Dendritic cell treated with granulocyte-macrophage colony-stimulating factor and Interleukin-4, amounts not matched to agents 40 ng/mL and 50 ng/mL, for 4 days (primary cell): ENCODE results near the gene FARP2.
"Not testable (repeated sequence)": the region's sequence is repeated elsewhere in the genome, so short reads cannot be mapped to it uniquely, and the experiment has no call there.

Experiments
- H3K27ac Mint-ChIP-seq: one replicate; pipeline ENCODE4 v1.8.0; 2022; ENCODE audit warnings: mild to moderate bottlenecking, mixed read lengths
- H3K27me3 Mint-ChIP-seq: one replicate; pipeline ENCODE4 v1.8.0; 2022; ENCODE audit warnings: mild to moderate bottlenecking, mixed read lengths
- H3K36me3 Mint-ChIP-seq: one replicate; pipeline ENCODE4 v1.8.0; 2022; ENCODE audit warnings: low read depth, mixed read lengths
- H3K4me1 Mint-ChIP-seq: one replicate; pipeline ENCODE4 v1.8.0; 2022; ENCODE audit warnings: low read depth, mixed read lengths
- H3K4me3 Mint-ChIP-seq: one replicate; pipeline ENCODE4 v1.8.0; 2022; ENCODE audit warnings: mild to moderate bottlenecking, moderate library complexity, mixed read lengths
- H3K9me3 Mint-ChIP-seq: one replicate; pipeline ENCODE4 v1.8.0; 2022; ENCODE audit warnings: mixed read lengths
- intact Hi-C: fragments of 100-400 bp; cut with micrococcal nuclease; formaldehyde crosslinking; loops from one replicate; pipeline ENCODE4 v1.15.0; 2022

Gene FARP2

DNA sequence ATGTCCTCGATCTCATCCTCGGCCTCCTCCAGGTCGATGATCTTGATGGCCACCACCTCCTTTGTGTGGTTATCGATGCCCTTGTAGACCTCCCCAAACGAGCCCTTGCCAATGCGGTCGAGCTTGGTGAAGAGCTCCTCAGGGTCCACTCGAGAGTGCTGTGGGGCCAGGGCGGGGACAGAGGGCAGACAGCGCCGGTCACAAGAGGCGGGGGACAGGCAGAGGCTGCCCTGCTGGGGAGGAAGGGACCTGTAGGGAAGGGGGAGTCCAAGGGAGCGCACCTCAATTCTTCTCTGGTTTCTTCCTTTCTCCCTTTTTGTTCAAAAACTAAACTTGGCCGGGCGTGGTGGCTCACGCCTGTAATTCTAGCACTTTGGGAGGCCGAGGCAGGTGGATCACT is 145.5 kb downstream of the FARP2 start:
- no peak overlapping the region for H3K27ac Mint-ChIP-seq
- intact Hi-C loops = no loop called here
- peaks cover 81% of the 10 kb centered on the region for H3K36me3 Mint-ChIP-seq
- H3K9me3 Mint-ChIP-seq = no peaks in the 10 kb centered on the region
- no peak overlapping the region for H3K4me3 Mint-ChIP-seq
- peaks cover 4% of the 10 kb centered on the region for H3K4me1 Mint-ChIP-seq
- H3K27me3 Mint-ChIP-seq = no peaks in the 10 kb centered on the region

DNA sequence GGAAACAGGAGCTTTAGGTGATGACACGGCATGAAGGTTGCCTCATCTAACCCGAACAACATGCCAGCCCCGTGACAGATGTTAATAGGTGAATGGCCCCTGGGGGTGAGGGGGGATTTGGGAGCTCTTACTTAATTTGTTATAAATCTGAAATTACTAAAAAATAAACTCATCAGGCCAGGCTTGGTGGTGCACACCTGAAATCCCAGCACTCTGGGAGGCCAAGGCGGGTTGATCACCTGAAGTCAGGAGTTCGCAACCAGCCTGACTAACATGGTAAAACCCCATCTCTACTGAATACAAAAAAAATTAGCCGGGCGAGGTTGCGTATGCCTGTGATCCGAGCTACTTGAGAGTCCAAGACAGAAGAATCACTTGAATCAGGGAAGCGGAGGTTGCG is 146.2 kb downstream of the FARP2 start:
- Mint-ChIP-seq H3K4me1 (peaks cover 11% of the 10 kb centered on the region), H3K27ac (no peak overlapping the region), H3K9me3 (no peaks in the 10 kb centered on the region), H3K36me3 (peaks cover 74% of the 10 kb centered on the region), H3K4me3 (no peak overlapping the region), H3K27me3 (peaks cover 1% of the 10 kb centered on the region)
- intact Hi-C loops = no loop called here

DNA sequence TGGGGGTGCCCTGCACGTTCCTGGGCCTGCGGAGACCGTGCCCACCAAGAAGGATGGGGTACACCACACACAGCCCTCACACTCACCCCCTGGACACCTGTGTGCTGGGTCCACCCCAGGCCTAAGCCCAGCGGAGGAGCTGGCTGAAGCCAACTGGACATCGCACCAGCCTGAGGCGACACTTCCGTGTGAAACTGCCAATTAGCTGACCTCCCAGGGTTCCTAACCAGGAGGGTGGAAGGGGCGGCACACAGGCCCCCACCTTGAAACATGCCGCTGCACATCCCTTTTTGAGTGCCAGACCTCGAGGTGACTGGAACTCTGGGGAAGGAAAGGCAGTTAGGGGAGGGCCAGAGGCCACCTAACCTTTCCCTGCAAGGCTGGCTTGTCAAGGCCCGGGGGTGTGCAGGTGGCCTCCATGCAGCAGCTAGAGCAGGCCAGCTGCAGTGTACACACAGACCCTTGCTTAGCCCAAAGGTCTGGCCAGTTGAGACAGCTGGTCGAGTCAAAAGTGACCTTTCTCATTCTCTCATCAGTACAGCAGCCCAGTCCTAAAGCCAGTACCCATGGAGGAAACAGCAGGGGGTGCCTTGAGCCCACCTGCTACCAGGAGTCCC is 147.8 kb downstream of the FARP2 start:
- H3K27me3 Mint-ChIP-seq = peaks cover 8% of the 10 kb centered on the region
- intact Hi-C loops = no loop called here
- no peak overlapping the region for H3K27ac Mint-ChIP-seq
- H3K4me3 Mint-ChIP-seq = no peak overlapping the region
- no peaks in the 10 kb centered on the region for H3K9me3 Mint-ChIP-seq
- H3K4me1 Mint-ChIP-seq = peaks cover 18% of the 10 kb centered on the region
- peaks cover 71% of the 10 kb centered on the region for H3K36me3 Mint-ChIP-seq

DNA sequence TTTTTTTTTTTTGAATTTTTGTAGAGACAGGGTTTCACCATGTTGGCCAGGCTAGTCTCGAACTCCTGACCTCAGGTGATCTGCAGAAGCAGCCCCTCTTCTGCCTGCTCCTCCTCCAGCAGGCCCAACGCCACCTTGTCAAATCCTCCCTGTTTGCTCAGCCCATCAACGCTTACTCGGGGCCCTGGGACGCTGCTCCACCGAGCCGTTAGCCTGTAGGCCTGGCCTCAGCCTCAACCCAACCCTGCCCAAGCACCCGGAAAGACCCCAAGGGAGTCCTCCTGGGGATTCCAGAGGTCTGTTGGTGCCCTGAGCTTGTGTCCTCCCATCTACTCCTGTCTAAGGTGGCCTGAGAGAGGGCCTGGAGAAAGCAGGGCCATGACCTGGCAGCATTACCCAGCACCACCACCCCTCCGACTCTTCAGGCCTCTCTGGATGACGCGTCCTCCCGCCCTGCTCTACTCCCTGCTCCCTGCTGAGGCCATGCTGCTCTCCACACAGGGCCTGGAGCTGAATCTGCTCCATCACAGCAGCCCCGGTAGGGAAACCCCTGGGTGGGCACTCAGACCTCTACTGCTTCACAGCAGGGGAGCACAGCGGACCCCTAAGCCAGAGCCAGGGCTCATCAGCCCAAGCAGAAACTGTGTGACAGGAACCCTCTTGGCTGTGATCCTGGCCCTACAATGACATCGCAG is 149.1 kb downstream of the FARP2 start:
- Mint-ChIP-seq H3K4me1 (peaks cover 25% of the 10 kb centered on the region), H3K27ac (no peak overlapping the region), H3K4me3 (no peak overlapping the region), H3K27me3 (peaks cover 13% of the 10 kb centered on the region), H3K9me3 (no peaks in the 10 kb centered on the region), H3K36me3 (peaks cover 58% of the 10 kb centered on the region)
- intact Hi-C loops = loop anchor here (5.0 kb wide), 2 partner anchors 148 to 182 kb away; partner anchors contain the start of genes DTYMK and FARP2

DNA sequence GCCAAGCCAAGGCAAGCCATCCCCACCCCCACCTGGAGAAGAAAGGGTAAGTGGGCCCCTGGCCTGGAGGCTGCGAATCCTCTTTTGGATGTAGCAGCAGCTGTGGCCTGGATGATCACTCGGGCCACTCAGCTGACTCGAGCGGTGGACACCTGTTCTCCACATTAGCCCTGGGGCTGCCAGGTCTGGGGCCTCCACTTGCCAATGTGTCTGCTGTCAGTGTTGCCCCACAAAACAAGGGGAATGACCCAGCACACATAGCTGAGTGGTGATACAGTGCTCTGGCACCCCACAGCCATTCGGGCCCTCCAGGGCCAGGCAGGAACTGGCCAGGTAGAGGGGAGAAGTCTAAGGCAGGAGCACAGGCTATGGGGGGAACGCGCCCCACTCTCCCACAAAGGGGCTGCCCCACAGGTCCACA is 149.7 kb downstream of the FARP2 start:
- peaks cover 18% of the 10 kb centered on the region for H3K27me3 Mint-ChIP-seq
- no peaks in the 10 kb centered on the region for H3K9me3 Mint-ChIP-seq
- peaks cover 52% of the 10 kb centered on the region for H3K36me3 Mint-ChIP-seq
- intact Hi-C loops = loop anchor here (5.0 kb wide), 2 partner anchors 148 to 182 kb away; partner anchors contain the start of genes DTYMK and FARP2
- H3K27ac Mint-ChIP-seq = no peak overlapping the region
- H3K4me1 Mint-ChIP-seq = peaks cover 25% of the 10 kb centered on the region
- no peak overlapping the region for H3K4me3 Mint-ChIP-seq

DNA sequence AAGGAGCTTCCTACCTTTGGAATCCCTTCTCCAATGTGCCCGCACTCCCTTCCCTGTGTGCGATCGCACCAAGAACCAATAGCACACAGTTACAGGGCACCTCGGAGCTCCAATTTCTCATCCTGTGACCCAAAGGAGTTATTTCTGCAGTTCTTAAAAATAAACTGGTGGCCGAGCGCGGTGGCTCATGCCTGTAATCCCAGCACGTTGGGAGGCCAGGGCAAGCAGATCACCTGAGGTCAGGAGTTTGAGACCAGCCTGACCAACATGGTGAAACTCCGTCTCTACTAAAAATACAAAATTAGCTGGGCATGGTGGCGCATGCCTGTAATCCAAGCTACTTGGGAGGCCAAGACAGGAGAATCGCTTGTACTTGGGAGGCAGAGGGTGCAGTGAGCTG is 150.2 kb downstream of the FARP2 start:
- H3K4me3 Mint-ChIP-seq = not testable (repeated sequence)

DNA sequence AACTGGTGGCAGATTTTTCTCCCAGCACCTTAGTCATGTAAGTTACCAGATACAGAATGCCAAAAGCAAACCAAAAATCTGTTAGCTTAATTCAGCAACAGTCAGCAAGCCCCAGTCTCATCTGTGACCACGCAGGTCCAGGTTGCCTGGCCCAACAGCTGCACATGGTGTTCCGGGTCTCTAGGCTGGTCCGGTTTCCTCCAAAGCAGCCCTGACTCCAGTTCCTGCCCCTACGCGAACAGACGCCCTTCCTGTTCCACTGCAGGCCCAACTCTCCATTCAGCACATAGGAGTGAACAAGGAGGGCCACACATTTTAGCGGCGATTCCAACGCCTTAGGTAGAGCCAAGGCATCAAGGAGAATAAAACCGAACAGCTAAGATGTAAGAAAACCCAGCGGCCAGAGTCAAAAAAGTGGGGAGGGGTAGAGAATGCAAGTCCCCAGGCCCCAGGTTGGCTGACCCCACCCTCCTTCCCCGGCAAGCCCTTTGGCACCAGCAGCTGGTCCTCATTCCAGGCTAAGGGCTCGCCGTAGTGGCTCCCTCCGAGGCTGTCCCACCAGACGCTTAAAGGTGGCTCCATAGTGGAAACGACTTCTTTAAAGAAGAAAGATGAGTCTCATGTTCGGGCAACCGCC is 150.8 kb downstream of the FARP2 start:
- Mint-ChIP-seq H3K27me3 (peaks cover 29% of the 10 kb centered on the region), H3K36me3 (peaks cover 41% of the 10 kb centered on the region), H3K4me3 (peak overlapping the region; percentile 89), H3K9me3 (no peaks in the 10 kb centered on the region), H3K4me1 (peaks cover 25% of the 10 kb centered on the region), H3K27ac (peak overlapping the region; percentile 69)
- intact Hi-C loops = loop anchor here (5.0 kb wide), 2 partner anchors 150 to 180 kb away; partner anchors contain the start of genes DTYMK and FARP2

More for the DNA sequence above, 150.2 kb downstream of the FARP2 start:
- intact Hi-C loops = loop anchor here (5.0 kb wide), 2 partner anchors 149 to 181 kb away; partner anchors contain the start of genes DTYMK and FARP2
- Mint-ChIP-seq H3K4me1 (peaks cover 25% of the 10 kb centered on the region), H3K27me3 (peaks cover 23% of the 10 kb centered on the region), H3K36me3 (peaks cover 47% of the 10 kb centered on the region)
- not testable (repeated sequence) for H3K9me3 Mint-ChIP-seq, H3K27ac Mint-ChIP-seq

DNA sequence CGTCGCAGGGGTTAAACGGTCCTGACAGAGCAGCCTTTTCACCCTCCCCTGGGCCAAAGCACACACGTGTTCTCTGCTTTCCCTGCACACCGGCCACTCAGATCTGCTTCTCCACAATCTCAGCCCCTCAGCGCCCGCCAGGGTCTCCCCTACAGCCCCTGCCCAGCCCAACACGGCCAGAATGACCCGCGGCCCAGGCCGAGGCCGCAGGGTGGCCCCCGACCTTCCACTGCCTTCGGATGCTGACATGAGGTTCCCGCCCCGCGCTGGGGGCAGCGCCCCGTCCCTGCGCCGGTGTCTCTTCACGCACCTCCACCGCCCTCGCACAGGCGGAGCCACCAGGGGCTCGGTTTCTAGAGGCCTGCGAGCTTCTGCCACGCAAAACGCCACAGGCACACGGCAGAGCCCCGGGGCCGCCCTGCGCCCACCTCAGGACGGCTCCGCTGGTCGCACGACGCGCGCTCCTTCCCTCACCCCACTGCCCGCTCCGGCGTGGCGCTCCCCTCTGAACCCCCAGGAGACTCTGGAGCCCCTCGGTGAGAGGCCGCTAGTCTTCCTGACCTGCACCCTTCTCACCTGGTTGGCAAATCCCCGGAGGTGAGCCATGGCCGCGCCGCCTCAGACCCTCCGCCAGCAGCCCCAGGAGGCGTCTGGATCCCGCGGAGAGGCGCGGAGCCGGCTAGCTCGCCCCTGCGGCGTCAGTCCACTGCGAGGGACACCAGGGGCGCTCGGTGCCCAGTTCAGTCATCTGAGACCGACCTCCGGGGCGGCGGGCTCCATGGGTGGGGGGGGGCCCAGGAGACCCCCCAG is 151.6 kb downstream of the FARP2 start:
- H3K4me1 Mint-ChIP-seq = peaks cover 25% of the 10 kb centered on the region
- H3K36me3 Mint-ChIP-seq = peaks cover 34% of the 10 kb centered on the region
- no peaks in the 10 kb centered on the region for H3K9me3 Mint-ChIP-seq
- H3K27me3 Mint-ChIP-seq = peaks cover 36% of the 10 kb centered on the region
- H3K27ac Mint-ChIP-seq = peak overlapping the region; percentile 69
- intact Hi-C loops = loop anchor here (5.0 kb wide), 2 partner anchors 150 to 180 kb away; partner anchors contain the start of genes DTYMK and FARP2
- H3K4me3 Mint-ChIP-seq = peak overlapping the region; percentile 89

DNA sequence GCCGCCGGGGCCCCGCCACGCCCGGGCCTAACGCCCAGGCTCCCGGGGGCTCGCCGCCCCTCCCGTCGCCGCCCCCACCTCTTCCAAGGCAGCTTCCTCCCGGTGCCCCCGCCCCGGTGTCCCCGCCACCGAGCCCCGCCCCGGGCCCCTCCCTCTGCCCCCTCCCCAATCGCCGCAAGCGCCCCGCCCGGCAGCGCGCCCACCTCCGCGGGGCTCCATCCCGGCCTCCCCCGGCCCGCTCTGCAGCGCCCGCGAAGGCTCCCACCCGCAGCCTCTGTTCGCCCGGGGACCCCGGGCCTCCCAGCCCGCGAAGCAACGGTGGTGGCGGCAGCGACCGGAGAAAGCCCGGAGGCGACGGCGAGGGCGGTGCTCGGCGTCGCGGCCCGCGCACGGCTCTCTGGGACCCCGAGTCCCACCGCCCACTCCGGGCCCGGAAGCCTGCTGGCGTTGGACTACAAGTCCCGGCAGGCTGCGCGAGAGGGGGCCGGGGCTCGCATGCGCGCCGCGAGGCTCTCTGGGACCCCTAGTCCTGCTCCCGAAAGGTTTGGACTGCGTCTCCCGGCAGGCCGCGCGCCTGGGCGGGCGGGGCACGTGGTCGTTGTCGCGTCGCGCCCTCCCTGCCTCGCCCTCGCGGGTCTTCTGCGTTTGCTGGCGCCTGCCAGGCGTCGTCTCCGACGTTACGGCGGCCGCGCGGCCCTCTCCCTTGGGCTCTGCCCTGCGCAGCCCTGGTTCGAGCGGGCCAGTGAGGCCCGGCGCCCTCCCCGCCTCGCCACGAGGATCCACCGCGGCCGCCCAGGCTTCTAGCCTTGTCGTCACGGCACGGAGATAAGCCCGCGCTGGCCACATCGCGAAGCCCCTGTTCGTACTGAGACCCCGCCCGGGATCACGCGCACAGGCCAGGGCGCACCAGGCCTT is 152.4 kb downstream of the FARP2 start, which contains the start of gene STK25:
Gene STK25, minus strand, starts transcription at position 345 of the 915 bp plus-strand sequence. CDS start 549 bp downstream, outside the sequence.
- Mint-ChIP-seq H3K27me3 (peaks cover 43% of the 10 kb centered on the region), H3K4me1 (peaks cover 25% of the 10 kb centered on the region), H3K36me3 (peaks cover 29% of the 10 kb centered on the region), H3K4me3 (peak within 1 kb of the TSS; percentile 89), H3K27ac (peak within 1 kb of the TSS; percentile 69), H3K9me3 (no peaks in the 10 kb centered on the region)
- intact Hi-C loops = loop anchor here (5.0 kb wide), 2 partner anchors 151 to 179 kb away; partner anchors contain the start of genes DTYMK and FARP2

DNA sequence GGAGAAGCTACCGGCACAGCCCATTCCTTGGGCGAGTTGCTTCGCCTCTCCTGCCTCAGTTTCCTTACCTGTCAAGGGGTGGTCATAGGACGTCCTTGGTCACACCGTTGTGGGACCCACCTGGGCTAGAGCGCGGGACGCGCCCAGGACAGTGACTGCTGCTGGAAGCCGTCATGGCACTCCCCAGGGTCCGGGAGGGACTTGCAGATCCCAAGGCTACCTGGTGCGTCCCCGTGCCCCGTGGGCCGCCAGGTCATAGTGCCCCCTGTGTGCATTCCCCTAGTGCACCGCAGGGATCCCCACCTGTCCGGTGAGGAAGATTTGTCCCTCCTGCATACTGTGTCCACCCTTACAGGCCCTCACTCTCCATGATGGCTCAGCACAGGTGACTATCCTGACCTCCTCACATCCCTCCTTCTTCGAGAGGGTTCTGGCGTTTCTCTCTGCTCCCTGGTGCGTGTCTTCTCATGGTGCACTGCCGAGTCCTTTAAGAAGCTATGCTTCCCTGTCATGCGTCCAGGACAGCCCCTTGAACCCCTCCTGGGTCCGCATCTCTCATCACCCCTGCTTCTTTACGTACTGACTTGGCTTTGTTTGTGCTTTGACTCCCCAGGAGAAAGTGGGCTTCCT is 153.2 kb downstream of the FARP2 start:
- intact Hi-C loops = loop anchor here (5.0 kb wide), 2 partner anchors 152 to 178 kb away; partner anchors contain the start of genes DTYMK and FARP2
- Mint-ChIP-seq H3K36me3 (peaks cover 24% of the 10 kb centered on the region), H3K4me1 (peaks cover 25% of the 10 kb centered on the region), H3K4me3 (peak overlapping the region; percentile 89), H3K9me3 (no peaks in the 10 kb centered on the region), H3K27ac (peak overlapping the region; percentile 69), H3K27me3 (peaks cover 46% of the 10 kb centered on the region)

DNA sequence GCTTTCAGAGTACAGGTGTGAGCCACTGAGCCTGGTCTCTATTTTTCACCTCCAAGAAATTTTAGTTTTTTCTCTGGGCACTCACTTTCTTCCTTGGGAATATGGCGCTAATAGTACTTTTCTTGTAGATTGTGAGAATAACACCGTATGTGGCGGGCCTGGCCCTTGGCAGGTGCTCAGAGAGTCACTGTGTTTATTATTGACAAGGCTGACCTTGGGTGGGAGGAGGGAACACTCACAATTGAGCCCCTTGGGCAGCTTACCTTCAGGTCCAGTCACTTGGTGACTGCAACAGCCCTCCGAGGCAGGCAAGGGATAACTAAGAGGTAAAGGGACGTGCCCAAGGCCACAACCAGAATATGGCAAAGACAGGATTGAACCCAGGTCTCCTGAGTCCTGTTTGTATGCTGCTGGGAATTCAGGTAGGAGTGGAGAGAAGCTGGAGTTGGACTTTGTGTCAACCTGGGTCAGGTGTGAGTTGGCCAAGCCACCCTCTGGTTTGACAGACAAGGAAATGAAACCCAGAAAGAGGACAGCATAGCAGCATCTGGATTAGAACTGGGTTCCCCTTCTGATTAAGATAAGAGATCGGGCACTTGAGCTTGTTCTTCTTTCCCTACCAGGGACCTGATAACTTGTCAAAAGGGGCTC is 155.1 kb downstream of the FARP2 start:
- peaks cover 13% of the 10 kb centered on the region for H3K36me3 Mint-ChIP-seq
- peaks cover 50% of the 10 kb centered on the region for H3K27me3 Mint-ChIP-seq
- H3K9me3 Mint-ChIP-seq = no peaks in the 10 kb centered on the region
- intact Hi-C loops = loop anchor here (5.0 kb wide), 1 partner anchor 359 kb away; the partner anchor contains the start of gene PPP1R7
- peaks cover 25% of the 10 kb centered on the region for H3K4me1 Mint-ChIP-seq
- H3K4me3 Mint-ChIP-seq = no peak overlapping the region
- no peak overlapping the region for H3K27ac Mint-ChIP-seq

DNA sequence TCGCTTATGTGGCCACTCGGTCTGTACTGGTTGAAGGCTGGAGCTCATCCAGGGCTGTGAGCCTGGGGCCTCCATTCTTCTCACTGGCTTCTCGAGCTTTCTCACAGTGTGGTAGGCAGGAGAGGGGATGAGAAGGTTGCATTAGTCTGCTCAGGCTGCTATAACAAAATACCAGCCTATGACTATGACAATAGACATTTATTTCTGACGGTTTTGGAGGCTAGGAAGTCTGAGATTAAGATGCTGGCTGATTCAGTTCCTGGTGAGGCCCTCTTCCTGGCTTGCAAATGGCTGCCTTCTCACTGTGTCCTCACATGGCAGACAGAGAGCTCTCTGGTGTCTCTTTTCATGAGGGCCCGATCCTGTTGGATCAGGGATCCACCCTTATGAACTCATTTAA is 158.5 kb downstream of the FARP2 start:
- peaks cover 46% of the 10 kb centered on the region for H3K27me3 Mint-ChIP-seq
- H3K9me3 Mint-ChIP-seq = peaks cover 9% of the 10 kb centered on the region
- H3K4me3 Mint-ChIP-seq = no peak overlapping the region
- intact Hi-C loops = loop anchor here (5.0 kb wide), 1 partner anchor 362 kb away; the partner anchor contains the start of gene PPP1R7
- H3K27ac Mint-ChIP-seq = no peak overlapping the region
- H3K4me1 Mint-ChIP-seq = peaks cover 2% of the 10 kb centered on the region
- no peaks in the 10 kb centered on the region for H3K36me3 Mint-ChIP-seq
